NCI-H146 (cell line): ENCODE measurements around the gene CPOX.
"Not testable (repeated sequence)": the region's sequence is repeated elsewhere in the genome, so short reads cannot be mapped to it uniquely, and the experiment has no call there.

Experiments
- DNase-seq: peaks from one replicate; lab custom pipeline; 2025; lab: John Stamatoyannopoulos, UW

CPOX gene

DNA sequence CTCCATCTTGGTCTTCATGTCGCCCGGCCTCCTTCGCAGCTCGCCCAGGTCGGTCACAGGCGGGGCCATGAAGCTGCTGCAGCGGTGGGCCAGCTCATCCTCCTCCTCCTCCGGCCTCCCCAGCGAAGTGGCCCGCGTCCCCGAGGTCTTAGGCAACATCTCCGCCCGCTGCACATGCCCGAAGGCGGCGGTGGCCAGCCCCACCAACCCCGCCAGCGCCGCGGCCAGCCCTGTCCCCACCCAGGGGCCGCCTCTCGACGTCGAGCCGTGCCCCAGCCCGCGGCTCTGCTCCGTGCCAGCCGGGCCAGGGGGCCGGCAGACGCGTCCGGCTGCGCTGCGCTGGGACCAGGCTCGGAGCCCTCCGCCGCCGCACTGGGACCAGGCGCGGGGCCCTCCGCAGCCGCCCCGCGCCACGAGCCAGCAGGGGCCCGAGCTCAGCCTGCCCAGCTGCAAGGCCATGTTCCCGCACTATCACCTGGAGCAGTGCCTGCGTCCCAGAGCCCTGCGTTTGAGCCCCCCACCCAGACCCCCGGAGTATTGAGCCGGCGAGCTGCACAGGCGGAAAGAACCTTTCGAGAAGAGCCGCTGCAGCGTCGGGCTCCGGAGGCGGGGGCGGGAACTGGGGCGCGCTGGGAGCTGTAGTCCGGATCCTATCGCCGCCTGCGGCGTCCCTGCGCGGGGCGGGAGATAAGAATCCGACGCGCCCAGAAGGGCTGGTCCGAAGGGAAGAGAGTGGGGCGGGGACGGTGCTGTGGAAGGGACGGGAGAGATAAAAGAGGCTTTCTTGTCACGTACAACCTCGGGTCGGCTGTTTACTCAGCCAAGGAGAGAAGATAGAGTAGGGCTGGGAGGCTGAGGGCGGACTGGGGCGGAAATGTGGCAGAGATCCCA lies at the start of gene CPOX:
Gene CPOX, minus strand, starts transcription at position 566 of the 891 bp plus-strand sequence. Its CDS starts 107 bp downstream, at position 459.
- peak; percentile 93 for DNase-seq

DNA sequence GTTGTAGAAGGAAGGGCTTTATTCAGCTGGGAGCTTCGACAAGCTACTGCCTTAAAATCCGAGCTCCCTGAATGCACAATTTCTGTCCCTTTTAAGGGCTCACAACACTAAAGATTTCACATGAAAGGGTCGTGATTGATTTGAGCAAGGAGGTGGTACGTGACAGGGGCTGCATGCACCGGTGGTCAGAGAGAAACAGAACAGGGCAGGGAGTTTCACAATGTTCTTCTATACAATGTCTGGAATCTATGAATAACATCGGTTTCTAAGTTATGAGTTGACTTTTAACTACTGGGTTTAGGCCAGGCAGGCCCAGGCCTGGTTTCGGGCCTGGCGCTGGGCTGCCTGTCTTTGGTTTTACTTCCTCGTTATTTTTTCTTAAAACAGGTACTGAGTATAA lies 49.4 kb upstream of the CPOX start:
- DNase-seq = not testable (repeated sequence)

DNA sequence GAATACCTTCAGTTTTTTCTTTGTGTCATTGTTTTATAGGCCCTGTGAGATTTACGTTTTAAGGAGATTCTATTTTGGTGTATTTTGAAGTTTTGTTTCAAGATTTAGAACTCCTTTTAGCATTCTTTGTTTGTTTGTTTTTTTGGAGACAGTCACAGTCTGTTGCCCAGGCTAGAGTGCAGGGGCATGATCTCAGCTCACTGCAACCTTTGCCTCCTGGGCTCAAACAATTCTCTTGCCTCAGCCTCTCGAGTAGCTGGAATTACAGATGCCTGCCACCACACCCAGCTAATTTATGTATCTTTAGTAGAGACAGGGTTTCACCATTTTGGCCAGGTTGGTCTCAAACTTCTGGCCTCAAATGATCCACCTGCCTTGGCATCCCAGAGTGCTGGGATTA lies 48.3 kb upstream of the CPOX start:
- not testable (repeated sequence) for DNase-seq

GRCh38 chr3:98638515-98638914 lies 45.1 kb upstream of the CPOX start:
- DNase-seq = not testable (repeated sequence)

DNA sequence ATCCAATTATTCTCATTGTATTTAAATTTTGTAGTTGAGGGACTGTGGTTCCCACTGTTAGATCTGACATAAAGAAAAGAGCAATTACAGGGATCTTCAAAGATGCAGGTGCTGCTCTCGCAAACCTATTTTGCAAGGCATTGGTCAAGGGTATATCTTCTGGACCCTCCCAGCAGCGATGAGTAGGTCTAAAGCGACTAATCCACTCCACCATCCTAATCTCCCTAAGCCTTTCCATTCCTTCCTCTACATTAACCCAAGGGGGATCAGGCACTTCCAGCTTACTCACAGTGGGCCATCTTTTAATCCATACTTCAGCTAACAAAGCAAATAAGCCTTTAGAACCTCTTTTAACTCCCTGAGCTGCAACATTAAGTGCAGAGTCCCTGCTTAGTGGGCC lies 37.0 kb upstream of the CPOX start:
- no peak for DNase-seq

DNA sequence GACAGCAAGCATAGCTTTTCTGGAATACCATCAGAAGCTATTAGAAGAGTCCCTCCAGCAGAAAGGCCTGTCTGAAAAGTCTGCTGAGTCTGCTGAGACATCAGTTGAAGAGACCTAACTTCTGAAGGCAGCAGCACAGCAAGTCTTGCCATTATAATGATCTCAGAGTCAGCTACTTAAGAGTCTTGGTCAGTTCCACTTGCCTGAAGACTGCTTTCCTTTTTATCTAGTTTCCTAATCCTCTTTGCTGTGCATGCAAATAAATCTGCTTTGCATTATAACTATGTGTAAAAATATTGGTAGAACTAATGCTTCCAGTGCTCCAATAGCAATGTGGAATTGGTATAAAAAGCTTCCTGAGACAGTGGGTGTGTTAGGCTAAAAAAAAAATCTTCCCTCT lies 34.9 kb upstream of the CPOX start:
- DNase-seq = no peak

DNA sequence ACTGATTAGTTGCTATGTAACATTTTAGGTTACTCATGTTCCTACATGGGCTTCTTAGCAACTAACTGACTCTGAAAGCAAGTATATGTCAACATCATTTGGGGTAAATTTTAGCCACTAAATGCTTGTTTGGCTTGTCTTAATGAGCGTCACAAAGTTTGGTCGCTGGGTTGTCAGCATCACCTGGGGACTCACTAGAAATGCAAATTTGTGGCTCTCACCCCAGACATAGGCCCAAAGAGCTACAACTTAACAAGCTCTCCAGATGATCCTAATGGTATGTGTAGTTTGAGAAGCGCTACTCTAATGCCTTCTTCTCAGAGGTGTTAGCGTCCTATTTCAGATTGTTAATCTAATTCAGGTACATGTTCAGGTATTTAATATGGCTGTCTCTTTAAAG lies 32.7 kb upstream of the CPOX start:
- no peak for DNase-seq

DNA sequence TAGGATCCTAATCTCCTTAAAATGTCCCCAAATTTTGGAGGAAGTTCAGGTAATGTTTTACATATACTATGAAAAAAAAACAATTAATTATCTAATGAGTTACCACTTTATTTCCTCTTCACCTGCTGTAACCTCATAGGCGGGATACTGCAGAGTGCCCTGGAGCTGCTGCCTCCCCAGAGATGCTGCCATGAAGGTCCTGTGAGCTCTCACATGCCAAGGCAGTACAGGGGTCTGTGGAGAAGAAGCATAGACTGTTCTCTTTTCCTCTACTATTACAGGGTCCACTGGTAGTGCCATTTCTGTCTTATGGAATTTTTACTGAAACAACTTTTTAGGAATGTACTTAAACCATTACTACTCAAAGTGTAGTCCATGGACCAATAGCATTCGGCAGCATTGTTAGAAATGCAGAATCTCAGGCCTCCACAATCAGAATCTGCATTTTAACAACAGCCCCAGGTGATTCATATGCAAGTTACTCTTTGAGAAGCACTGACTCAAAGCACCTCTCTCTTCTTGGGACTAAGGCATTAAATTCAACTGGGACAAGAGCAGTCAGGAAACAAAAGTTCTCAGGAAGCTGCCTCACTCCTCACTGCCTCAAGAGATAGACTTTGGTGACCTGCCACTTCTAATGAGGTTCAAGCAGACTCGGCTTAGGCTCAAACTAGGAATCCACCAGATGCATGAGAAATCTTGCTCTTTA lies 30.3 kb upstream of the CPOX start:
- no peak for DNase-seq

DNA sequence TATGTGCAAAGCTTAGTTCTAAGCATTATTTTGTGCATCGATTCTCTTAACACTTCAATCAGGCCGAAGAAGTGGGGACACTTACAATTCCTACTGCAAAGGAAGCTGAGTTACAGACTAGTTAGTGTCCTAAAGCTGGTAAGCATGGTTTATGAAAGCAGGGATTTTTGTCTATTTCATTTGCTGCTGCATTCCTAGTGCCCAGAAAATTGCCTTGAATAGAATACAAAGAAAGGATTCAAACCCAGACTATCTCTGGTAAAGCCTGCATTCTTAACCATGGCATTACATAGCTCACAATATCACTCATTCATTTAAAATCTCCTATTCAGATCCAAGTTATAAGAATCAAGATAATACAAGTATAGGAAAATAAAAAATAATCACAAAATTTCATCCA lies 24.4 kb upstream of the CPOX start:
- DNase-seq = no peak

DNA sequence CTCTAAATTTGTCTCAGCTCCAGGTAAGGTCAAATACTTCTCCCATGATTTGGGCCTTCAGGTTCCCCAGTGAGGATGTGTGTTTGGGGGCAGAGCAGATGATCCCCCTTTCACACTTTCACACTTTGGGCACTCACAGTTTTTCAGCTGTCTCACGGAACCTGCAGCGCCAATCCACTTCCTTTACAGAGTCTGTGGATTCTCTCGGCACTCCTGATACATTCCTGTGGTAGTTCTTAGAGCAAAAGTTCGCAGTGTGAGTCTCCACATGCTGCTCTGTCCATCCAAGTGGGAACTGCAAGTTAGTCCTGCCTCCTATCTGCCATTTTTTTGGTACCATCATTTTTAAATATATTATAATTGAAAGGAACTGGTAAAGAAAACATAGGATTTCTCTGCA lies 20.2 kb upstream of the CPOX start:
- no peak for DNase-seq

DNA sequence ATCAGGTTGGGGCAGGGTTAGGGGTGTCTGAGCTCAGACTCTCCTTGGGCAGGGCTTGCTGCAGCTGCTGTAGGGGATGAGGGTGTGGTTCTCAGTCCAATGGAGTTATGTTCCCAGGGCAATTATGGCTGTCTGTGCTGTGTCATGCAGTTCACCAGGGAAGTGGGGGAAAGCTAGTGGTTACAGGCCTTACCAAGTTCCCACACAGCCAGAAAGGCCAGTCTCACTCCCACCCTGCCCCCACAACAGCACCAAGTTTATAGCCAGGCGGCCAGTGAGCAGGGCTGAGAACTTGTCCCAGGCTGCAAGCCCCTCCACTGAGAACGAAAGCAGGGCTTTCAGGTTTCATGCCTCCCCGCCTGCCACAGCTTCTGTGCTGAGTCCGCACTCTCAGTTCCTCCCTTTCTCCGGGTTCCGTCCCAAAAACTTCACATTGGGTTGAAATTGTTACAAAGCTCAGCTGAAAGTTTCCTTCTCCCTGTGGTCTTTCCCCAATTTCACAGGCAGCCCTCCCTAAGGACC lies 19.6 kb upstream of the CPOX start:
- no peak for DNase-seq

- no peak for DNase-seq
Observed at GRCh38 chr3:98612587-98612986, 19.2 kb upstream of the CPOX start.

- no peak for DNase-seq
Observed at GRCh38 chr3:98608029-98608428, 14.6 kb upstream of the CPOX start.

GRCh38 chr3:98603580-98603979 lies 10.2 kb upstream of the CPOX start:
- DNase-seq = no peak

DNA sequence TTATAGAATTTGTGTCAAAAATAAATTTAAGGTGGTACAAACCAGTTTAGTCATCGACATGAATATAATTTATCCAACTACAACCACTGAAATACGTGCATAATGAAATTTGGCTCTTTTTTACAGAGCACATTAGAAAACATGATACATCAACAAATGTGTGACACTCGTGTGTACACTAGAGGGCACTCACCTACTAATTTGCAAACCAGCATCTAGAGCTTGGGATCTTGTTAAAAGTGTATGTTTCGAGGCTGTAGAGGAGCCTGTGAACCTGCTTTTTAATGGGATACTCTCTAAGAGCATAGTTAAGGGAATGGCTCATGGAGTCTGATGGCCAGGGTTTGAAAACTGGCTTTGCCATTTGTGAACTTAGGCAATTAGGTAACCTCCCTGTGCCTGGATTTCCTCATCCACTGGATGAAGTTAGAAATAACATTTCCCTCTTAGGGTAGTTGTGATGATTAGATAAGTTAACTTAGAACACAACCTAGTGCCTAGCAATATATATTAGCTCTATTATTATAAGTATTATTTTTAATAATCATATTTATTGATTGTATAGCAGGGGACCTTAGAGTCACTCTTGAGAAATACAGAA lies 8.8 kb upstream of the CPOX start:
- peak; percentile 19 for DNase-seq

- DNase-seq = no peak
Observed at GRCh38 chr3:98601180-98601579, 7.8 kb upstream of the CPOX start.

GRCh38 chr3:98600412-98601095 lies 7.1 kb upstream of the CPOX start:
- no peak for DNase-seq

GRCh38 chr3:98599647-98600411 lies 6.4 kb upstream of the CPOX start:
- no peak for DNase-seq

DNA sequence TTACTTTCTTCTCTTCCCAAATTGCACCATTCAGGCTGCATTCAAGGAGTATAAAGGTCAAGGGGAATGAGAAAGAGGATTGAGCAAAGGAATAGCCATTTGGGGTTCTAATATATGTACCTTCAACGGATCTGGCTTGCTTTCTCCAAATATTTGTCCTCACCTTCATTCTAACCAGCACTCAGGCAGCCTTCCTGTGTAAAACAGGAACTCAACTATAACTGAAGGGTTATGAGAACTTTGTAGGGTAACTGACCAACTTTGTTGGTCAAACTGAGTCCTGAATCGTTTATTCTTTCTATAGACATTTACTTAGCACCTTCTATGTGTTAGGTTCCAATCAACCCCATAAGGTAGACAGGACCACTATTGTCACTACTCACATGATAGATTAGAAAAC lies 5.1 kb upstream of the CPOX start:
- no peak for DNase-seq

DNA sequence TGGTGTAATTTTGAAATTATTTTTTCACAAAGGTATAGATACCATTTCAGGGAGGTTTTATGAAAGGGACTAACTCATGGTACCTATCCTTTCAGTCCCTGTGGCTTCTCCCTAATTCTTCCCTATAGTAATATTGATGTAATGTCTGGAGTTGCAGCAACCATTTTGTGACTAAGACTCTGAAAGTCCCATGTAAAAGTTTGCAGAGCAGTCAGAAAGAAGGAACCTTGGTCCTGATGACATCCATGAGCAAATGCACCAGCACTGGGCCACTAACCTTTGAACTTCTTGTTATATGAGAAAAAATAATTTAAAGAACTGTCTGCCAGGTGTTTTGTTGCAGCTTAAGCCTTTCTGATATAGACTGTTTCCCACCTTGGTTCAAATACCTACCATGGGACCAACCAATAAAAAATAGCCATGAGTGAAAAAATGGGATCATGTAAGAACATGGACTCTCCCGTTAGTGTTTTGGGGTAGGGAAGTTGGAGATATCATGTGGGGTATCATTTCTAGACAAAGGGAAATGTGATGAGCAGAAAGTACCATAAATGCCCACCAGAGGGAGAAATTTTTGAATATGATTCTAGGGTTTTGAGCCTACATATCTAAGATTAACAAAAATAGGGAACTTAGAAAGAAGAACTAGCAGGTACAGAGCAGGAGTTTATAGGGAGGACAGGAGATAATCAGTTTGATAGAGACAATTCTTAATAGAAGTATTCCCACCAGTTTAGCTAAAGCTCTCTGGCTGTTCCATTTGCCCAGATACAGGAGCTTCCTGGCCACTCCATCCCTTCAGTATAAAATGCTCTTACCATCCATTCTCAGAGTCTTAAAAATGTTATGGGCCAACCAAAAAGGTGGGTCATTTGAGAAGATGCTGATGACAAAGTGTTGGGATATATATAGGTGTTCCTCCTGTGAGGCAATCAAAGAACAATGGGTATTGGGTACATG lies 3.4 kb upstream of the CPOX start:
- peak; percentile 8 for DNase-seq
